HG03095 (cell line): ENCODE measurements around the gene CCM2L.

Experiments
- ATAC-seq: cut with Tn5 transposase; IDR thresholded peaks from one replicate; pipeline ENCODE4 v1.9.1; 2021; ENCODE audit warnings: moderate library complexity; ENCODE audit not compliant: unreplicated experiment

CCM2L gene

GRCh38 chr20:32010101-32010500 is at the start of gene CCM2L:
TSS of gene CCM2L (plus strand) at chr20:32010438. CDS start at chr20:32010455, 17 bp downstream.
- ATAC-seq = no peak

- ATAC-seq = no peak
Observed at GRCh38 chr20:31962761-31963160, 47.5 kb upstream of the CCM2L start.

- no peak for ATAC-seq
Observed at GRCh38 chr20:31963889-31964288, 46.3 kb upstream of the CCM2L start.

DNA sequence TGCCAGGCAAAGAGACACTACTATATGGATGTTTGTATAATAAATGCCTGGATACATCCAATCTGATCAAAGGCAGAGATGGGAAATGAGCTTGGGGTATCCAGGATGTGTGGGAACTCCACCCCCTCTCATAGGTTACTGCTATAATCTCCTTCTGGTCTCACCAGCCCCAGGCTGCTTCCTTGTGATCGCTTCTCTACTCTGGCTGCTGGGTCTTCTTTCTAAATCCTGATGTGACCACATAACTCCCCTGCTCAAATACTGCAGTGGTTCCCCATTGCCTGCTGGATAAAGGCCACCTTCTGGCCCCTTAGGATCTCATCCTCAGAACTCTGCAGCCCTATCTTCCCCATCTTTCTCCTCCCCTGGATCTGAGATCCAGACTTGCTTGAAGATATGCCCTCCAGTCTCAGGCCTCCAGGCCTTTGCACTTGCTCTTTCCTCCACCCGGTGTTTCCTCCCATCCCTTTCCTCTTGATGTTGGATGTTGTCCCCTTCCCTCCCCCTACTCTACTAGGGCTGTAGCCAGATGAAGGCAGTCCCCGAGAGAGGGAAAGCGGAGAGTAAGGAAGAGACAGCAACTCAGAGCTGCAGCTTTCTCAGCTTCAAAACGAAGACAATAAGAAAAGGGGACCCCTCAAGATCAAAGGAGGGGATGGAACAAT is 43.1 kb upstream of the CCM2L start:
- no peak for ATAC-seq

GRCh38 chr20:31967830-31968249 is 42.4 kb upstream of the CCM2L start, which contains the start of gene XKR7:
TSS of gene XKR7 (plus strand) at chr20:31968151. CDS start at chr20:31968176, 25 bp downstream.
- ATAC-seq = no peak

DNA sequence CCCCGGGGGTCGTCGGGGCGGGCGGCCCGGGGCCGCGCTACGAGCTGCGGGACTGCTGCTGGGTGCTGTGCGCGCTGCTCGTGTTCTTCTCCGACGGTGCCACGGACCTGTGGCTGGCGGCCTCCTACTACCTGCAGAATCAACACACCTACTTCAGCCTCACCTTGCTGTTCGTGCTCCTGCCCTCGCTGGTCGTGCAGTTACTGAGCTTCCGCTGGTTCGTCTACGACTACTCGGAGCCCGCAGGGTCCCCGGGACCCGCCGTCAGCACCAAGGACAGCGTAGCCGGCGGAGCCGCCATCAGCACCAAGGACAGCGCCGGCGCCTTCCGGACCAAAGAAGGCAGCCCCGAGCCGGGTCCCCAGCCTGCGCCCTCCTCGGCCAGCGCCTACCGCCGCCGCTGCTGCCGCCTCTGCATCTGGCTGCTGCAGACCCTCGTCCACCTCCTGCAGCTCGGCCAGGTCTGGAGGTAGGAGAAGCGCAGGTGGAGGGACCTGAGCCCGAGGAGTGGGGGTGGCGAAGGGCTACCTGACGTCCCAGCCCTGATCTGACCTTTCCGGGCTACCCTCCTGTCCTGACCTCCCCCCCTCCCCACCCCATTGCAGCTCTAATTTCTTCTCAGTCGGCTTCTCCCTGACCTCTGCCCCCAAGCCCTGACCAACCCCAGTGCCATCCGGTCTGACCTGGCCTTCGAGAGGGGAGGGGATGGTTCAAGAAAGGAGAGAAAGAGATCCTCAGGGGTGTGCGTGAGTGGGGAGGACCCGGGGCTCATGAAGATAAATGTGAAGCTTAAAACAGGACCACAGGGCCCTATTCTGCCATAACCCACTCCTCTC is 41.7 kb upstream of the CCM2L start:
- no peak for ATAC-seq

GRCh38 chr20:31969991-31970390 is 40.2 kb upstream of the CCM2L start:
- no peak for ATAC-seq

- ATAC-seq = no peak
Observed at GRCh38 chr20:31972471-31973021, 37.7 kb upstream of the CCM2L start.

DNA sequence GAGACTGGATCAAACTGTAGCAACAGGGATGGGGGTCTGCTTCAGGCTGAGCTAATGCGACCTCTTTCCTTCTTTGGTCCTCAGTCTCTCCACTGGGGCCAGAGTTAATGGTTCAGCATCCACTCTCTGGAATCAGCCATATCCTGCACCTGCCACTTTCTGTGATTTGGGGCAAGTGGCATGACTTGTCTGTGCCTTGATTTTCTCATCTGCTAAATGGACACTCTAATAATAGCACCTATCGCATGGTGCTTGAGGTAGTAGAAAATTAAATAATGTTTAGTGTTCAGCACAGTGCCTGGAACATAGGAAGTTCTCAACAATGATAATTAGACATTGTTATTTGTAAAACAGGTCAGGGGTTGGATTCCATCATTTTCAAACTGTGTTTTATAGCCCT is 35.9 kb upstream of the CCM2L start:
- no peak for ATAC-seq

- no peak for ATAC-seq
Observed at GRCh38 chr20:31974951-31975487, 35.2 kb upstream of the CCM2L start.

DNA sequence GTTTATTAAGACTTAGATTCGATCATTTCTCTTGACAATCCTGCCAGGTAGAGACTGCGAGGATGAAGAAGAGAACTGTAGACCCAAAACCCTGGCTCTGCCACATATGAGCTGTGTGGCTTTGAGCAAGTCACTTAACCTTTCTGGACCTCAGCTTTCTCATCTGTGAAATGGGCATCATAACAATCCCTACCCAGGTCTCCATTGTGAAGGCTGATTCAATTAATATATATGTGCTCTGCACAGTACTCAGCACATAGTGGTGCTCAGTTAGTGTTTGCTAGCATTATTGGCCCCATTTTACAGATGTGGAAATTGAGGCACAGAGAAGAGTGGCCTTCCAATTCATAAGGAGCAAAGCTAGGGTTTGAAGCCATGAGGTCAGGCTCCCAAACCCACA is 34.4 kb upstream of the CCM2L start:
- no peak for ATAC-seq

DNA sequence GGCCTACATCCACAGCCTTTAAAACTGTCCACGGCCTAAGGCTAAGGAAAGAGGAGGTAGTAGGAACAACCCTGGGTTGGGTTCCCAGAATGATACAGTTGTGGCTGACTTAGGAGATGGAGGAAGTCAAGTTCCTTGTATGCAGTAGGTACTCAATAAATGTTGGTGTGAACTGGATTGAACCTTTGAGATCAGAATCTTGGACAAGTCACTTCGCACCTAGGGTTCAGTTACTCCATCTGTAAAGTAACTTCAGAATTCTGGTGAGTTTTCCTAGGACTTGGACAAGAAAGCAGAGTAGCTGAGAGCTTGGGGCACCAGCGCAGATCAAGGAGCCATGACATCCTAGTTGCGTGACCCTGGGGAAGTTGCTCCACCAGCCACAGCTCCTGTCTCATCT is 33.2 kb upstream of the CCM2L start:
- ATAC-seq = no peak

DNA sequence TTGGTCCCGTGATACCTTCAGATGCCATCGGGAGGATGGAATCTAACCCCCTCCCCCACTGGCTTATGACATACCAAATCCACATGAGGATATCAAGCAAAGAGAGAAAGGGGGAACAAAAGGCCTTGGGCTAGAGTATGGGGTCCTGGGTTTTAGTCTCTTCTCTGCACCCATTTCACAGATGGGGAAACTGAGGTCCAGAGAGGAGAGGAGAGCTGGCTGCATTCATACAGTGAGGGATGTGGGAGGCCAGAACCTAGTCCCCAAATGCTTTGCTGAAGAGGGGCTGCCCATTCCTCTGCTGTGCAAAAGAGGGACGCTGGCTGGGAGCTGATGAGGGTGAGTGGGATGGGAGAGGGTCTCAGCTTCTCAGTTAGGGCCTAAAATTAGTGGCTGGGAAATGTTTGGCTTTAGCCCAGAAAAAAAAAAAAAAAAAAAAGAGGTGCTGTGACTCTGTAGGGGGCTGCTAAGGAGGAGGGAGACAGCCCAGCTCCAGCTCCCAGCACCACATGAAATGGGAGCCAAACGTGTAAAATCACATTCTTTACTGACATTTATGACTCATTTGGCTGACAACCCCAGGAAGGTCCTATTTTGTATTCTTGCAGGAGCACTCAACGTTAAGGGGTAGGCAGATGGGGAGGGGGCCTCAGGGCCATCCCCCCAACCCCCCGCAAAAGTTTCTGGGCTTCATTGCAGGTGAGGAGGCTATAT is 30.4 kb upstream of the CCM2L start:
- no peak for ATAC-seq

DNA sequence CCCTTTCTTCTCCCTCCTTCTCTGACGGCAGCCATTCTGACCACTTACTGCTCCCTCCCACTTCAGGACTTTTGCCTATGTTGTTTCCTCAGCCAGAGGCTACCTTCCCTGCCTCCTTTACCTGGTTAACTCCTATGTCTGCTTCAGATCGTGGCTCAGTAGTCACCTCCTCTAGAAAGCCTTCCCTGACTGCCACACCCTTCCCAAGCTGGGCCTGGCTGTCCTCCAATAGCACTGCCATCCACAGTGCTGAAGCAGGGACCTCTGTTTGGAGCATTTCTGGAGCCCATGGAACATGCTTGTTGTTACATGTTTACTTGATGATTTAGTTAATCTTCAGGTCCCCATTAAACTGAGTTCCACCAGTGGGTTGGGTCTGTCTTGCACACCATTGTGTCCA is 28.5 kb upstream of the CCM2L start:
- no peak for ATAC-seq

- no peak for ATAC-seq
Observed at GRCh38 chr20:31984981-31985471, 25.2 kb upstream of the CCM2L start.

DNA sequence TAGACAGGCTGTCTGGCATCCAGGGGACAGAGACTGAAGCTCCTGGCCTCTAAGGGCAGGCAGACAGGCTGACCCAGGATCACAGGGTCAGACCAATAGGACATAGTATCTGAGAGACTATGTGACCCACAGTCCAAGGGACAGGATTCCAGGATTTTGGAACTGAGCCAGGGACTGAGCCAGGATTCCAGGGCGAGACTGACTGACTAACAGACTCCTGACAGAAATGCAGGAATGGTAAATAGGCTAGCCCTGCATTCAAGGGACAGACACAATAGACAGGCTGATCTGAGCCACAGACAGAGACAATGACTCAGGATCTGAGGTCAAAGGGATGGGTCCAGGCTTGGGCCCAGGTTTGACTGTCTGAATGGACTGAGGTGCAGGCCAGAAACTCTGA is 22.5 kb upstream of the CCM2L start:
- no peak for ATAC-seq

DNA sequence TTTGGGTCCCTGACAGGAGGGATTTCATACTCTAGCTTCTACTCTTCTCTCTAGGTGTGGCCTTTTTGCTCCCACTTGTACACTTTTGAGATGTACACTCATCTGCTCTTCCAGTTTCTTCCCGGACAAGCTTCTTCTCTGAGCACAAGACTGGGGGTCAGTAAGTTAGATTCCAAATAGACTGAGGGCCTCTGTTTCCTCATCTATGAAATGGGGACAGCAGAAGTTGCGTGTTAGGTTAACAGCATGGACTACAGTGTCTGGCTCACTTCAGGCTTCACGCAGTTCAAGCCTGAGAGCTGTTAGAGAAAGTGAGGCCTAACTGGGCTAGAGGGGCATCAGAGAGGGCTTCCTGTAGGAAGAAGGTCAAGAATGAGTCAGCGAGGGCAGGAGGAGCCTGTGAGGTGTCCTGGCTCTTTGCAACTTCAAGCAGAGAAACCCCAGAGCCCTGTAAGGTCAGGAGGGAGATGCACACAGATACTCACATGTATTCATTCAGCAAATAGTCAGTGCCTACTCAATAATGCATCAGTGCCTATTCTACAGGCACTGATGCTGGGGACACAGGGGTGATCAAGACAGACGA is 21.7 kb upstream of the CCM2L start:
- no peak for ATAC-seq

DNA sequence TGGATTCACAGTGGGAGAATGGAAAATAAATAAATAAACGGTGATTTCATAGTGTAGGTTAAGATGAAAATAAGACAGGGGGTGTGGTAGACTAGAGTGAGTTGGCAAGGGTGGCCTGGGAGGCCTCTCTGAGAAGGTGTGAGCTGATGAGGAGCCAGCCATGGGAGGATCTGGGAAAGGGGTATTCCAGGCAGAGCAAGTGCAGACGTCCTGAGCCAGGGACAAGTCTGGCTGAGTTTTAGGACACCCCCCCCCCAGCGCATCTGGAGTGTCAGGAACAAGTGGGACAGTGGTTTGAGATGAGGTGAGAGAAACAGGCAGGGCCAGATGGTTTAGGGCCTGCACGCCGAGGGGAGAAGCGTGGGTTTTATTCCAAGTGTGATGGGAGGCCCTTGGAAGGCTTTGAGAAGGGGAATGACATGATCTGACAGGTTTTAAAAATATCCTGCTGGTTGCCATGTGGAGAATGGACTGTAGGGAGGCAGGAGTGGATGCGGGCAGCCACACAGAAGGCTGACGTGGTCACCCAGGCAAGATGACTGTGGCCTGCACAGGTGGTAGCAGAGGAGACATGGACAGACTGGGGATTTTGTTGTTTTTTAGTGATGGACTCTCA is 21.1 kb upstream of the CCM2L start:
- ATAC-seq = no peak

- ATAC-seq = no peak
Observed at GRCh38 chr20:31990641-31991338, 19.4 kb upstream of the CCM2L start.

DNA sequence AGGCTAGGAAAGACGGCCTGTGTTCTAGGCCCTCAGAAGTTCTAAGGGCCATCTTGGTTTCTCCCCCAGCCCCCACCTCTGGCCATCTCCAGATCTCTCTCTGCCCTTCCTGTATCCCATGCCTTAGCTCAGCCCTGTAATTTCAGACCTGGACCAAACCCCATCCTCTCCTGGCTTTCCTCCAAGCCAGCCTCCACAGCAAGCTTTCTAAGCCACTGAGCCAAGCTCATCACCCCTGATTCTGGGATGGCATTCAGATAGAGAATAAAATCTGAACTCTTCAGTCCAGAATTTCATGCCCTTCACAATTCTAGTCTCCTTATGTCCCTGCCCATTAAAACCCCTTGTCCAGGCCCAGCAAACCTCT is 18.9 kb upstream of the CCM2L start:
- no peak for ATAC-seq
